Measurements from ENCODE around the gene PCSK5. TPM values are rescaled to one million over a fixed set of nuclear protein-coding genes. Genes with fewer than 3 reads are reported as not detected.
"Not testable (repeated sequence)": the region's sequence is repeated elsewhere in the genome, so short reads cannot be mapped to it uniquely, and the experiment has no call there.

Gene PCSK5
- total RNA-seq, 4 donors from 2014 or later: 22.0 to 37.4 (median 27.8) TPM

DNA sequence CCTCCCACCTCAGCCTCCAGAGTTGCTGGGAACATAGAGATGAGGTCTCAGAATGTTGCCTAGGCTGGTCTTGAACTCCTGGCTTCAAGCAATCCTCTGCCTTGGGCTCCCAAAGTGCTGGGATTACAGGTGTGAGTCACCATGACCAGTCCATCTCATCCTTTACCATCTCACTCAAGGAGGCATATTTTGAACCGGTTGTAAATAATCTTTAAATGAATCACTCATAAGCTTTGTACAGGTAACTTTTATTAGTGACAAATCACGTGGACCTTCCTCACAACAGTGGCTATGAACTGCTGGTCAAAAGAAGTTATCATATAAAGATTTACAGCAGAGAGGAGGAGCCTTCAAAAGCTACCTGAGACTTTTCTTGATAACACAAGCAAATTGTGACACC, 433.0 kb downstream of the PCSK5 start:
- Histone ChIP-seq H3K27me3 (no peaks in the 10 kb centered on the region), H3K9me3 (no peaks in the 10 kb centered on the region), H3K4me3 (no peak overlapping the region), H3K27ac (replicated peaks in 1 of 4) (no peak overlapping the region), H3K36me3 (no peaks in the 10 kb centered on the region), H3K4me1 (no peaks in the 10 kb centered on the region)
- no peak for DNase-seq (ENCODE audit: extremely low spot score)
- intact Hi-C loops (cut with DNase I): no loop called here
- WGBS: 73% methylated on average over 2 of the region's 2 CpGs
- TF ChIP-seq, protein P1, sequence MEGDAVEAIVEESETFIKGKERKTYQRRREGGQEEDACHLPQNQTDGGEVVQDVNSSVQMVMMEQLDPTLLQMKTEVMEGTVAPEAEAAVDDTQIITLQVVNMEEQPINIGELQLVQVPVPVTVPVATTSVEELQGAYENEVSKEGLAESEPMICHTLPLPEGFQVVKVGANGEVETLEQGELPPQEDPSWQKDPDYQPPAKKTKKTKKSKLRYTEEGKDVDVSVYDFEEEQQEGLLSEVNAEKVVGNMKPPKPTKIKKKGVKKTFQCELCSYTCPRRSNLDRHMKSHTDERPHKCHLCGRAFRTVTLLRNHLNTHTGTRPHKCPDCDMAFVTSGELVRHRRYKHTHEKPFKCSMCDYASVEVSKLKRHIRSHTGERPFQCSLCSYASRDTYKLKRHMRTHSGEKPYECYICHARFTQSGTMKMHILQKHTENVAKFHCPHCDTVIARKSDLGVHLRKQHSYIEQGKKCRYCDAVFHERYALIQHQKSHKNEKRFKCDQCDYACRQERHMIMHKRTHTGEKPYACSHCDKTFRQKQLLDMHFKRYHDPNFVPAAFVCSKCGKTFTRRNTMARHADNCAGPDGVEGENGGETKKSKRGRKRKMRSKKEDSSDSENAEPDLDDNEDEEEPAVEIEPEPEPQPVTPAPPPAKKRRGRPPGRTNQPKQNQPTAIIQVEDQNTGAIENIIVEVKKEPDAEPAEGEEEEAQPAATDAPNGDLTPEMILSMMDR (IDR thresholded peaks at IDR 0.05): no peak
- no peak for TF ChIP-seq EP300 (IDR thresholded peaks at IDR 0.05)
- TF ChIP-seq POLR2A (IDR thresholded peaks at IDR 0.05; ENCODE audit: low read depth): no peak
- TF ChIP-seq POLR2AphosphoS5 (IDR thresholded peaks at IDR 0.05): no peak

DNA sequence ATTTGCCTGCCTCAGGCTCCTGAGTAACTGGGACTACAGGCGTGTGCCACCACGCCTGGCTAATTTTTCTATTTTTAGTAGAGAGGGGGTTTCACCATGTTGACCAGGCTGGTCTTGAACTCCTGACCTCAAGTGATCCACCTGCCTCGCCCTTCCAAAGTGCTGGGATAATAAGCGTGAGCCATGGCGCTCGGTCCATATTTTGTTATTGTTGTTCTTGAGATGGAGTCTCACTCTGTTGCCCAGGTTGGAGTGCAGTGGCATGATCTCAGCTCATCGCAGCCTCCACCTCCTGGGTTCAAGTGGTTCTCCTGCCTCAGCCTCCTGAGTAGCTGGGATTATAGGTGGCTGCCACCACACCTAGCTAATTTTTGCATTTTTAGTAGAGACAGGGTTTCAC, 433.6 kb downstream of the PCSK5 start:
- H3K27ac ChIP-seq (replicated peaks in 1 of 4); H3K4me1 ChIP-seq; H3K27me3 ChIP-seq; H3K4me3 ChIP-seq; H3K36me3 ChIP-seq; intact Hi-C loops (cut with DNase I); H3K9me3 ChIP-seq; DNase-seq (ENCODE audit: extremely low spot score): not testable (repeated sequence)
- WGBS: 97% methylated on average over 7 of the region's 7 CpGs

DNA sequence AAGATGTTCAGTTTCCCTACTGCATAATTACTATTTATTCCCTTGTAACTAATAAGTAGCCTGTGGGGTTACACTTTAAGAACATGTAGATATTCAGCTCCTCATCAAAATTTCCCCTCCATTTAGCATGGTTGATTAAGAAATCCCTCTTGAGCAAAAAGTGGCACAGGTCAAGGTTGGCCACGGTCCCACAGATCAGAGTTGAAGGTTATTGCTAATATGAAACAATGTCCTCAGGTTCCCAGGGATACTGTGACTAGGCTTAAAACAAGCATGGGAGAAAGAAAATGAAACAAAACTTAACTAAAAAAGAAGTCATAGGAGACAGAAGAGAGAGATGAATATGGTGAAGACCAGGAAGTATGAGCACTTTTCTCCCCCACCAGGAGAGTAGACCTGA, 439.6 kb downstream of the PCSK5 start:
- Histone ChIP-seq H3K27ac (replicated peaks in 1 of 4) (no peak overlapping the region), H3K27me3 (peaks cover 0 to 9% (median 0%) of the 10 kb centered on the region in 4 donors), H3K4me1 (no peaks in the 10 kb centered on the region), H3K36me3 (no peaks in the 10 kb centered on the region), H3K4me3 (no peak overlapping the region), H3K9me3 (no peaks in the 10 kb centered on the region)
- intact Hi-C loops (cut with DNase I): no loop called here
- WGBS: 80% methylated on average over 1 of the region's 1 CpG
- DNase-seq (ENCODE audit: extremely low spot score): no peak
- TF ChIP-seq EP300 (IDR thresholded peaks at IDR 0.05) (no peak), POLR2AphosphoS5 (IDR thresholded peaks at IDR 0.05) (no peak), POLR2A (IDR thresholded peaks at IDR 0.05; ENCODE audit: low read depth) (no peak)
- TF ChIP-seq, protein P1 (IDR thresholded peaks at IDR 0.05): no peak

DNA sequence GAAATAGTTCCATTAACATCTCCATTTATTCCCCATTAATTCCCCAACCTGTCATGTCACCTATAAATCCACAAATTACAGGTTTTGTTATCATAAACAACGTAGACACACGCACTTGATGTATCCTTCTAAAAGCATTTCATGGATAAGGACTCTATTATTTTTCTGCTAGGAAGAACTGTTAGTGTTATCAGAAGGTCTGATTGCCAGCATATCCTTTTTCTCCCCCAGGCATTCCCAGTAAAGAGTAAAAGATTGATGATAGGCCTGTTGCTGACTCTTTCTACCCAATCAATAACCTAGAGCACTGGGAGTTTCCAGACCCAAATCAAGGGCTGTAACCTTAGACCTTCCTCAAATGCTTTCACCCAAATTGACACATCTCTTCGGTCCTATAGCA, 442.9 kb downstream of the PCSK5 start:
- no peak for DNase-seq (ENCODE audit: extremely low spot score)
- no peaks in the 10 kb centered on the region for H3K36me3 ChIP-seq
- whole genome bisulfite sequencing: 48% methylated on average over 3 of the region's 3 CpGs
- H3K4me3 ChIP-seq: no peak overlapping the region
- no peak for TF ChIP-seq EP300 (IDR thresholded peaks at IDR 0.05)
- TF ChIP-seq, protein P1 (IDR thresholded peaks at IDR 0.05): no peak
- TF ChIP-seq POLR2AphosphoS5 (IDR thresholded peaks at IDR 0.05): no peak
- no peak for TF ChIP-seq POLR2A (IDR thresholded peaks at IDR 0.05; ENCODE audit: low read depth)
- no peak overlapping the region for H3K27ac ChIP-seq (replicated peaks in 1 of 4)
- no peaks in the 10 kb centered on the region for H3K4me1 ChIP-seq
- H3K9me3 ChIP-seq: no peaks in the 10 kb centered on the region
- intact Hi-C loops (cut with DNase I): no loop called here
- H3K27me3 ChIP-seq: peaks cover 0 to 9% (median 0%) of the 10 kb centered on the region in 4 donors

DNA sequence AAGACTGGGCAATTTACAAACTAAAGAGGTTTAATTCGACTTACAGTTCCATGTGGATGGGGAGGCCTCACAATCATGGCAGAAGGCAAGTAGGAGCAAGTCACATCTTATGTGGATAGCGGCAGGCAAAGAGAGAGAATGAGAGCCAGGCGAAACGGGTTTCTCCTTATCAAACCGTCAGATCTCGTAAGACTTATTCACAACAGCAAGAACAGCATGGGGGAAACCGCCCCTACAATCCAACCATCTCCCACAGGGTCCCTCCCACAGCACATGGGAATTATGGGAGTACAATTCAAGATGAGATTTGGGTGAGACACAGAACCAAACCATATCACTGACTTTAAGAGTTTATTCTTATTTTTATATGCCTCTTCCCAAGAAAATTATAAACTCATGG, 443.5 kb downstream of the PCSK5 start:
- H3K27me3 ChIP-seq: peaks cover 0 to 9% (median 0%) of the 10 kb centered on the region in 4 donors
- no peak for DNase-seq (ENCODE audit: extremely low spot score)
- 75% methylated on average over 7 of the region's 7 CpGs for WGBS
- no peak overlapping the region for H3K4me3 ChIP-seq
- H3K4me1 ChIP-seq: no peaks in the 10 kb centered on the region
- intact Hi-C loops (cut with DNase I): no loop called here
- no peaks in the 10 kb centered on the region for H3K36me3 ChIP-seq
- no peaks in the 10 kb centered on the region for H3K9me3 ChIP-seq
- no peak for TF ChIP-seq POLR2A (IDR thresholded peaks at IDR 0.05; ENCODE audit: low read depth)
- TF ChIP-seq POLR2AphosphoS5 (IDR thresholded peaks at IDR 0.05): no peak
- TF ChIP-seq, protein P1 (IDR thresholded peaks at IDR 0.05): no peak
- no peak for TF ChIP-seq EP300 (IDR thresholded peaks at IDR 0.05)
- H3K27ac ChIP-seq (replicated peaks in 1 of 4): no peak overlapping the region
